SIG-M5 treated with dmso at 0.1 percent for 504 hours (cell line): ENCODE results near the gene COL6A3.
A peak's percentile ranks its signal among the peaks of the same experiment; 100 is the strongest.

Experiments
- DNase-seq: peaks from one replicate; lab custom pipeline; 2025; ENCODE audit not compliant: unreplicated experiment; lab: John Stamatoyannopoulos, UW

Gene COL6A3

GRCh38 chr2:237441605-237442274 is 27.8 kb upstream of the COL6A3 start:
- DNase-seq = no peak

GRCh38 chr2:237440819-237441281 is 26.9 kb upstream of the COL6A3 start:
- DNase-seq = no peak

GRCh38 chr2:237438080-237438940 is 24.3 kb upstream of the COL6A3 start:
- DNase-seq = no peak

- no peak for DNase-seq
These were observed 23.6 kb upstream of the COL6A3 start for GRCh38 chr2:237437566-237437965.

GRCh38 chr2:237435844-237436587 is 22.1 kb upstream of the COL6A3 start:
- no peak for DNase-seq

GRCh38 chr2:237434866-237435311 is 20.9 kb upstream of the COL6A3 start:
- DNase-seq = no peak

- no peak for DNase-seq
These were observed 20.1 kb upstream of the COL6A3 start for GRCh38 chr2:237433920-237434676.

- no peak for DNase-seq
These were observed 18.6 kb upstream of the COL6A3 start for GRCh38 chr2:237432484-237433092.

GRCh38 chr2:237431837-237432236 is 17.9 kb upstream of the COL6A3 start:
- no peak for DNase-seq

GRCh38 chr2:237431372-237431771 is 17.4 kb upstream of the COL6A3 start:
- DNase-seq = no peak

GRCh38 chr2:237430861-237431260 is 16.9 kb upstream of the COL6A3 start:
- no peak for DNase-seq

- no peak for DNase-seq
These were observed 15.8 kb upstream of the COL6A3 start for GRCh38 chr2:237429753-237430152.

- no peak for DNase-seq
These were observed 14.0 kb upstream of the COL6A3 start for GRCh38 chr2:237427769-237428506.

- DNase-seq = no peak
These were observed 12.6 kb upstream of the COL6A3 start for GRCh38 chr2:237426517-237426916.

GRCh38 chr2:237425320-237425719 is 11.4 kb upstream of the COL6A3 start:
- no peak for DNase-seq

GRCh38 chr2:237424544-237424943 is 10.6 kb upstream of the COL6A3 start:
- no peak for DNase-seq

GRCh38 chr2:237423891-237424290 is 9.9 kb upstream of the COL6A3 start:
- DNase-seq = no peak

GRCh38 chr2:237422309-237422708 is 8.3 kb upstream of the COL6A3 start:
- no peak for DNase-seq

- DNase-seq = peak; percentile 24
These were observed 7.7 kb upstream of the COL6A3 start for GRCh38 chr2:237421542-237422116.
